SK-N-SH (cell line): Measurements from ENCODE around the gene SCD5. TPM values are rescaled to one million over a fixed set of nuclear protein-coding genes. Genes with fewer than 3 reads are reported as not detected.

Experiments
- CTCF ChIA-PET: fragments of 300-600, 350-600 bp; formaldehyde crosslinking; extraction: SDS; loops from one replicate; lab custom pipeline; 2021; lab: Yijun Ruan, JAX
- POLR2A ChIA-PET: fragments of 350-600 bp; sonication (Branson Sonifier 250); formaldehyde crosslinking; extraction: SDS; loops from one replicate; lab custom pipeline; 2020; ENCODE audit warnings: antibody characterized with exemption, inconsistent platforms; lab: Yijun Ruan, JAX
- DNase-seq: peaks from one replicate; pipeline ENCODE4 v3.0.0; 2012
- H2AFZ ChIP-seq: fragments of 200-600 bp; sonication (generic); 2 replicates; pipeline ENCODE4 v1.8.1; 2016; ENCODE audit warnings: antibody characterized with exemption, mild to moderate bottlenecking, low read depth
- H3F3A ChIP-seq: fragments of 200-600 bp; sonication (generic); replicated peaks from 2 replicates; pipeline ENCODE3; 2016; ENCODE audit warnings: antibody characterized with exemption, mild to moderate bottlenecking; ENCODE audit not compliant: insufficient read depth
- H3K27ac ChIP-seq, 2 experiments: fragments of 200-500 bp in 1 of 2; fragments of 200-600 bp in 1 of 2; sonication (Bioruptor generic) in 1 of 2; sonication (generic), shearing (Covaris generic) in 1 of 2; 2 replicates each; pipeline versions ENCODE4 v1.5.1 to v1.6.1; 2014 to 2016; ENCODE audit warnings: low read depth in 2 of 2, inconsistent platforms in 1 of 2, low read length in 1 of 2, mild to moderate bottlenecking in 1 of 2, mixed read lengths in 1 of 2
- H3K27me3 ChIP-seq: fragments of 200-600 bp; sonication (generic), shearing (Covaris generic); 2 replicates; pipeline ENCODE4 v1.6.1; 2016; ENCODE audit warnings: mixed run types; ENCODE audit not compliant: insufficient read depth
- H3K36me3 ChIP-seq, 2 experiments: fragments of 200-500 bp in 1 of 2; fragments of 200-600 bp in 1 of 2; sonication (Bioruptor generic) in 1 of 2; sonication (generic) in 1 of 2; replicated peaks in 1 of 2; 2 replicates each; pipeline versions ENCODE3 to v1.5.1; 2014 to 2016; ENCODE audit warnings: low read length in 1 of 2, mild to moderate bottlenecking in 1 of 2; ENCODE audit not compliant: insufficient read depth in 2 of 2, control insufficient read depth in 1 of 2
- H3K4me1 ChIP-seq, 2 experiments: fragments of 200-500 bp in 1 of 2; fragments of 200-600 bp in 1 of 2; sonication (Bioruptor generic) in 1 of 2; sonication (generic), shearing (Covaris generic) in 1 of 2; 2 replicates each; pipeline versions ENCODE4 v1.5.1 to v1.6.1; 2014 to 2016; ENCODE audit warnings: low read depth in 1 of 2, low read length in 1 of 2, mixed run types in 1 of 2; ENCODE audit not compliant: insufficient read depth in 2 of 2, control insufficient read depth in 1 of 2
- H3K4me2 ChIP-seq: fragments of 200-600 bp; sonication (generic), shearing (Covaris generic); 2 replicates; pipeline ENCODE4 v1.6.1; 2017; ENCODE audit warnings: mixed run types
- H3K4me3 ChIP-seq, 2 experiments: fragments of 200-500 bp in 1 of 2; fragments of 200-600 bp in 1 of 2; sonication (Bioruptor generic) in 1 of 2; sonication (generic), shearing (Covaris generic) in 1 of 2; 2 replicates each; pipeline versions ENCODE4 v1.5.1 to v1.8.1; 2014 to 2016; ENCODE audit warnings: low read depth in 2 of 2, inconsistent platforms in 1 of 2, low read length in 1 of 2, mild to moderate bottlenecking in 1 of 2, mixed read lengths in 1 of 2, moderate library complexity in 1 of 2
- H3K79me2 ChIP-seq: fragments of 200-600 bp; sonication (generic); 2 replicates; pipeline ENCODE4 v1.8.1; 2017; ENCODE audit warnings: mild to moderate bottlenecking; ENCODE audit not compliant: insufficient read depth
- H3K9ac ChIP-seq: fragments of 200-600 bp; sonication (generic); 2 replicates; pipeline ENCODE4 v1.6.1; 2017; ENCODE audit warnings: mixed run types
- H3K9me2 ChIP-seq: fragments of 200-600 bp; sonication (generic); 2 replicates; pipeline ENCODE4 v1.6.1; 2017; ENCODE audit warnings: mixed run types
- H3K9me3 ChIP-seq: fragments of 200-600 bp; sonication (generic); 2 replicates; pipeline ENCODE4 v1.6.1; 2017; ENCODE audit warnings: mixed run types, mild to moderate bottlenecking, moderate library complexity
- H4K20me1 ChIP-seq: fragments of 200-600 bp; sonication (generic); 2 replicates; pipeline ENCODE4 v1.6.1; 2017; ENCODE audit warnings: mild to moderate bottlenecking, mixed run types; ENCODE audit not compliant: insufficient read depth
- FOXM1 ChIP-seq: IDR thresholded peaks from 2 replicates; pipeline ENCODE4 v1.4.0; 2012; ENCODE audit warnings: low read depth, mild to moderate bottlenecking
- GABPA ChIP-seq: IDR thresholded peaks from 2 replicates; pipeline ENCODE4 v1.4.0; 2012; ENCODE audit warnings: low read depth, mild to moderate bottlenecking
- GATA2 ChIP-seq: sonication (generic); formaldehyde crosslinking; IDR thresholded peaks from 2 replicates; pipeline ENCODE4 v1.5.0; 2020; ENCODE audit warnings: mild to moderate bottlenecking, missing genetic modification reagents
- JUND ChIP-seq: IDR thresholded peaks from 2 replicates; pipeline ENCODE4 v1.4.0; 2012
- MEF2A ChIP-seq: IDR thresholded peaks from 2 replicates; pipeline ENCODE4 v1.4.0; 2012; ENCODE audit warnings: low read depth, borderline replicate concordance
- MXI1 ChIP-seq: IDR thresholded peaks from 2 replicates; pipeline ENCODE4 v1.6.1; 2012; ENCODE audit warnings: mild to moderate bottlenecking, low read depth, low read length, improper control_type of control experiment
- NRF1 ChIP-seq: IDR thresholded peaks from 2 replicates; pipeline ENCODE4 v1.6.1; 2012; ENCODE audit warnings: low read depth, mild to moderate bottlenecking, low read length
- RCOR1 ChIP-seq: fragments of 150-350 bp; IDR thresholded peaks from 2 replicates; pipeline ENCODE4 v1.6.1; 2017; ENCODE audit warnings: antibody characterized with exemption, low read length
- REST ChIP-seq: IDR thresholded peaks from 2 replicates; pipeline ENCODE4 v1.6.1; 2012; ENCODE audit warnings: mild to moderate bottlenecking, low read depth, low read length, moderate library complexity
- RFX5 ChIP-seq: IDR thresholded peaks from 2 replicates; pipeline ENCODE4 v1.6.1; 2012; ENCODE audit warnings: mild to moderate bottlenecking, improper control_type of control experiment, low read length
- SIN3A ChIP-seq: IDR thresholded peaks from 2 replicates; pipeline ENCODE4 v1.6.1; 2012; ENCODE audit warnings: low read depth, mild to moderate bottlenecking, low read length, moderate library complexity, borderline replicate concordance
- TCF12 ChIP-seq: IDR thresholded peaks from 2 replicates; pipeline ENCODE4 v1.4.0; 2012
- YY1 ChIP-seq: IDR thresholded peaks from 2 replicates; pipeline ENCODE4 v1.4.0; 2012; ENCODE audit warnings: low read depth, mild to moderate bottlenecking
- WGBS: methylation state at CpG from one replicate; pipeline ENCODE4 v1.1.6; 2017; ENCODE audit warnings: low lambda C conversion rate; 5-methylcytosine and 5-hydroxymethylcytosine counted together
- polyA plus RNA-seq, 3 experiments: library from polyadenylated mRNA; depleted of rRNA; stranded (reverse); fragments of >200 nt; gene quantifications; 2 replicates each; pipeline ENCODE4 v1.2.3, GENCODE V29; 2012
- TF ChIP-seq, protein P1 (sequence below): fragments of 150-350 bp; IDR thresholded peaks from 2 replicates; pipeline ENCODE4 v1.6.1; 2017; ENCODE audit warnings: antibody characterized with exemption, low read length, low read depth, borderline replicate concordance
- TF ChIP-seq, protein P2 (sequence below): IDR thresholded peaks from 2 replicates; pipeline ENCODE4 v1.4.0; 2012; ENCODE audit warnings: low read depth, borderline replicate concordance
- TF ChIP-seq, protein P3 (sequence below): IDR thresholded peaks from 2 replicates; pipeline ENCODE4 v1.4.0; 2012; ENCODE audit warnings: low read depth
- TF ChIP-seq, protein P4 (sequence below): IDR thresholded peaks from 2 replicates; pipeline ENCODE4 v1.4.0; 2012; ENCODE audit warnings: low read depth, borderline replicate concordance

SCD5 gene
- polyA plus RNA-seq, 1 of the 3 experiments (the other 2 are of a cell fraction): 23.7 TPM

GRCh38 chr4:82765134-82765533, 33.5 kb downstream of the SCD5 start:
- Histone ChIP-seq H3K4me3 (no peak overlapping the region), H3K9me2 (no peaks in the 10 kb centered on the region), H3F3A (peaks cover 21% of the 10 kb centered on the region), H3K27me3 (no peaks in the 10 kb centered on the region), H3K4me1 (peaks cover 0 to under 1% of the 10 kb centered on the region in 2 experiments; a peak in 1 of 4 replicates), H3K4me2 (no peak overlapping the region), H3K27ac (no peak overlapping the region), H4K20me1 (no peaks in the 10 kb centered on the region), H3K9me3 (peaks cover 25% of the 10 kb centered on the region), H2AFZ (no peak overlapping the region), H3K9ac (no peak overlapping the region), H3K79me2 (peaks cover 21% of the 10 kb centered on the region), H3K36me3 (peaks cover 0 to 12% of the 10 kb centered on the region in 2 experiments)
- CTCF ChIA-PET: no interaction called here
- POLR2A ChIA-PET: no interaction called here
- no peak for DNase-seq
- TF ChIP-seq FOXM1 (no peak), RCOR1 (no peak), TCF12 (no peak), GABPA (no peak), REST (no peak), MEF2A (no peak), MXI1 (no peak)
- TF ChIP-seq, protein P1, sequence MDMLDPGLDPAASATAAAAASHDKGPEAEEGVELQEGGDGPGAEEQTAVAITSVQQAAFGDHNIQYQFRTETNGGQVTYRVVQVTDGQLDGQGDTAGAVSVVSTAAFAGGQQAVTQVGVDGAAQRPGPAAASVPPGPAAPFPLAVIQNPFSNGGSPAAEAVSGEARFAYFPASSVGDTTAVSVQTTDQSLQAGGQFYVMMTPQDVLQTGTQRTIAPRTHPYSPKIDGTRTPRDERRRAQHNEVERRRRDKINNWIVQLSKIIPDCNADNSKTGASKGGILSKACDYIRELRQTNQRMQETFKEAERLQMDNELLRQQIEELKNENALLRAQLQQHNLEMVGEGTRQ: no peak
- TF ChIP-seq, protein P2, sequence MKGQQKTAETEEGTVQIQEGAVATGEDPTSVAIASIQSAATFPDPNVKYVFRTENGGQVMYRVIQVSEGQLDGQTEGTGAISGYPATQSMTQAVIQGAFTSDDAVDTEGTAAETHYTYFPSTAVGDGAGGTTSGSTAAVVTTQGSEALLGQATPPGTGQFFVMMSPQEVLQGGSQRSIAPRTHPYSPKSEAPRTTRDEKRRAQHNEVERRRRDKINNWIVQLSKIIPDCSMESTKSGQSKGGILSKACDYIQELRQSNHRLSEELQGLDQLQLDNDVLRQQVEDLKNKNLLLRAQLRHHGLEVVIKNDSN: no peak
- TF ChIP-seq, all 33 proteins: peak for 0

- Histone ChIP-seq H3K79me2 (peaks cover 21% of the 10 kb centered on the region), H3K4me1 (no peaks in the 10 kb centered on the region), H3K36me3 (peaks cover 0 to 4% of the 10 kb centered on the region in 2 experiments), H4K20me1 (no peaks in the 10 kb centered on the region), H3K4me3 (no peak overlapping the region), H2AFZ (no peak overlapping the region), H3K9ac (no peak overlapping the region), H3K9me2 (no peaks in the 10 kb centered on the region), H3K4me2 (no peak overlapping the region), H3K27ac (no peak overlapping the region), H3F3A (peaks cover 21% of the 10 kb centered on the region), H3K27me3 (no peaks in the 10 kb centered on the region), H3K9me3 (peaks cover 21% of the 10 kb centered on the region)
- 61% methylated on average over 3 of the region's 3 CpGs for WGBS
- no peak for DNase-seq
- ChIA-PET CTCF (interaction anchor here (0.6 to 1.5 kb wide), 5 partner anchors 13 to 299 kb away, joined by 3 to 5 read pairs (median 3); partner anchors contain the start of gene SCD5), POLR2A (no interaction called here)
- TF ChIP-seq SIN3A (no peak), RFX5 (no peak), GABPA (no peak), MXI1 (no peak), TCF12 (no peak), NRF1 (no peak), RCOR1 (no peak), YY1 (no peak), JUND (no peak), GATA2 (no peak)
- TF ChIP-seq, protein P3, sequence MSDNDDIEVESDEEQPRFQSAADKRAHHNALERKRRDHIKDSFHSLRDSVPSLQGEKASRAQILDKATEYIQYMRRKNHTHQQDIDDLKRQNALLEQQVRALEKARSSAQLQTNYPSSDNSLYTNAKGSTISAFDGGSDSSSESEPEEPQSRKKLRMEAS: no peak
- TF ChIP-seq, protein P4, sequence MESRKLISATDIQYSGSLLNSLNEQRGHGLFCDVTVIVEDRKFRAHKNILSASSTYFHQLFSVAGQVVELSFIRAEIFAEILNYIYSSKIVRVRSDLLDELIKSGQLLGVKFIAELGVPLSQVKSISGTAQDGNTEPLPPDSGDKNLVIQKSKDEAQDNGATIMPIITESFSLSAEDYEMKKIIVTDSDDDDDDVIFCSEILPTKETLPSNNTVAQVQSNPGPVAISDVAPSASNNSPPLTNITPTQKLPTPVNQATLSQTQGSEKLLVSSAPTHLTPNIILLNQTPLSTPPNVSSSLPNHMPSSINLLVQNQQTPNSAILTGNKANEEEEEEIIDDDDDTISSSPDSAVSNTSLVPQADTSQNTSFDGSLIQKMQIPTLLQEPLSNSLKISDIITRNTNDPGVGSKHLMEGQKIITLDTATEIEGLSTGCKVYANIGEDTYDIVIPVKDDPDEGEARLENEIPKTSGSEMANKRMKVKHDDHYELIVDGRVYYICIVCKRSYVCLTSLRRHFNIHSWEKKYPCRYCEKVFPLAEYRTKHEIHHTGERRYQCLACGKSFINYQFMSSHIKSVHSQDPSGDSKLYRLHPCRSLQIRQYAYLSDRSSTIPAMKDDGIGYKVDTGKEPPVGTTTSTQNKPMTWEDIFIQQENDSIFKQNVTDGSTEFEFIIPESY: no peak
Measured at GRCh38 chr4:82761229-82761628, 37.4 kb downstream of the SCD5 start.
